WTC11 (cell line): Measurements from ENCODE around the gene OPCML. TPM values are rescaled to one million over a fixed set of nuclear protein-coding genes. Genes with fewer than 3 reads are reported as not detected.

Source experiments
- ATAC-seq: fragments of 200-7000 bp; cut with Tn5 transposase; 2 replicates; pipeline ENCODE4 v1.10.0; 2021; ENCODE audit warnings: mild to moderate bottlenecking, moderate library complexity
- CTCF ChIA-PET: fragments of 300-600 bp; sonication (Branson Sonifier 250); formaldehyde crosslinking; loops from one replicate; lab custom pipeline; 2021; ENCODE audit warnings: antibody characterized with exemption; lab: Charles Lee
- POLR2A ChIA-PET: fragments of 350-600 bp; sonication (Branson Sonifier 250); formaldehyde crosslinking; loops from one replicate; lab custom pipeline; 2021; ENCODE audit warnings: antibody characterized with exemption; lab: Charles Lee
- DNase-seq: peaks from one replicate; pipeline ENCODE4 v3.0.0; 2021; ENCODE audit warnings: low spot score
- H3K27ac Mint-ChIP-seq: 2 replicates; pipeline ENCODE4 v1.8.0; 2021; ENCODE audit warnings: mixed read lengths
- H3K27me3 Mint-ChIP-seq: 2 replicates; pipeline ENCODE4 v1.8.0; 2021; ENCODE audit warnings: low read depth, mild to moderate bottlenecking, moderate library complexity, mixed read lengths
- H3K36me3 Mint-ChIP-seq: 2 replicates; pipeline ENCODE4 v1.8.0; 2021; ENCODE audit warnings: mixed read lengths
- H3K4me1 Mint-ChIP-seq: 2 replicates; pipeline ENCODE4 v1.8.0; 2022; ENCODE audit warnings: mixed read lengths
- H3K4me3 Mint-ChIP-seq: 2 replicates; pipeline ENCODE4 v1.8.0; 2021; ENCODE audit warnings: mild to moderate bottlenecking, moderate library complexity, mixed read lengths
- H3K9me3 Mint-ChIP-seq: 2 replicates; pipeline ENCODE4 v1.8.0; 2021; ENCODE audit warnings: mixed read lengths
- ATF2 ChIP-seq: sonication (generic); formaldehyde crosslinking; IDR thresholded peaks from 2 replicates; pipeline ENCODE4 v1.8.1; 2022; ENCODE audit warnings: low read depth, missing genetic modification reagents, borderline replicate concordance
- ATF6 ChIP-seq: sonication (generic); formaldehyde crosslinking; IDR thresholded peaks from 2 replicates; pipeline ENCODE4 v1.8.1; 2023; ENCODE audit warnings: mild to moderate bottlenecking, missing genetic modification reagents
- CREB1 ChIP-seq: sonication (generic); formaldehyde crosslinking; IDR thresholded peaks from 2 replicates; pipeline ENCODE4 v1.8.0; 2023; ENCODE audit warnings: mild to moderate bottlenecking, missing genetic modification reagents
- E2F5 ChIP-seq: sonication (generic); formaldehyde crosslinking; IDR thresholded peaks from 2 replicates; pipeline ENCODE4 v1.8.1; 2022; ENCODE audit warnings: mild to moderate bottlenecking, moderate library complexity, missing genetic modification reagents
- HMGA2 ChIP-seq: fragments of 250-450 bp; sonication (Bioruptor Pico); IDR thresholded peaks from 2 replicates; pipeline ENCODE4 v1.4.0; 2021; ENCODE audit warnings: mild to moderate bottlenecking, moderate library complexity
- JAZF1 ChIP-seq: fragments of 250-450 bp; sonication (Bioruptor Pico); IDR thresholded peaks from 2 replicates; pipeline ENCODE4 v1.9.0; 2021; ENCODE audit warnings: moderate library complexity, mild to moderate bottlenecking, inconsistent platforms
- KAT7 ChIP-seq: sonication (generic); formaldehyde crosslinking; IDR thresholded peaks from 2 replicates; pipeline ENCODE4 v1.8.1; 2023; ENCODE audit warnings: missing genetic modification reagents, mild to moderate bottlenecking, borderline replicate concordance
- MAX ChIP-seq: sonication (generic); formaldehyde crosslinking; IDR thresholded peaks from 2 replicates; pipeline ENCODE4 v1.8.0; 2022; ENCODE audit warnings: mild to moderate bottlenecking, missing genetic modification reagents
- MXD4 ChIP-seq: fragments of 250-450 bp; sonication (Bioruptor Pico); IDR thresholded peaks from 2 replicates; pipeline ENCODE4 v1.8.0; 2021; ENCODE audit warnings: mild to moderate bottlenecking, moderate library complexity, borderline replicate concordance
- NR3C1 ChIP-seq: sonication (generic); formaldehyde crosslinking; conservative IDR thresholded peaks from 2 replicates; pipeline ENCODE4 v1.8.1; 2023; ENCODE audit warnings: low read depth, mild to moderate bottlenecking, missing genetic modification reagents
- SMAD3 ChIP-seq: sonication (generic); formaldehyde crosslinking; IDR thresholded peaks from 2 replicates; pipeline ENCODE4 v1.8.0; 2022; ENCODE audit warnings: missing genetic modification reagents, mild to moderate bottlenecking, borderline replicate concordance
- SOX15 ChIP-seq: fragments of 250-450 bp; sonication (Bioruptor Pico); IDR thresholded peaks from 2 replicates; pipeline ENCODE4 v1.9.0; 2021; ENCODE audit warnings: mild to moderate bottlenecking
- STAT6 ChIP-seq: sonication (generic); formaldehyde crosslinking; conservative IDR thresholded peaks from 2 replicates; pipeline ENCODE4 v1.8.1; 2023; ENCODE audit warnings: mild to moderate bottlenecking, low read depth, missing genetic modification reagents, moderate library complexity
- ZNF121 ChIP-seq: sonication (generic); formaldehyde crosslinking; IDR thresholded peaks from 2 replicates; pipeline ENCODE4 v1.8.0; 2023; ENCODE audit warnings: missing genetic modification reagents
- ZNF138 ChIP-seq: sonication (generic); formaldehyde crosslinking; conservative IDR thresholded peaks from 2 replicates; pipeline ENCODE4 v1.8.1; 2022; ENCODE audit warnings: mild to moderate bottlenecking, moderate library complexity, missing genetic modification reagents
- ZNF219 ChIP-seq: sonication (generic); formaldehyde crosslinking; IDR thresholded peaks from 2 replicates; pipeline ENCODE4 v1.8.0; 2023; ENCODE audit warnings: missing genetic modification reagents, mild to moderate bottlenecking, borderline replicate concordance
- ZNF263 ChIP-seq: sonication (generic); formaldehyde crosslinking; IDR thresholded peaks from 2 replicates; pipeline ENCODE4 v1.8.1; 2022; ENCODE audit warnings: low read depth, mild to moderate bottlenecking, moderate library complexity, missing genetic modification reagents
- ZNF317 ChIP-seq: sonication (generic); formaldehyde crosslinking; IDR thresholded peaks from 2 replicates; pipeline ENCODE4 v1.8.1; 2023; ENCODE audit warnings: low read depth, mild to moderate bottlenecking, moderate library complexity, missing genetic modification reagents, borderline replicate concordance
- ZNF423 ChIP-seq: fragments of 250-450 bp; sonication (Bioruptor Pico); IDR thresholded peaks from 2 replicates; pipeline ENCODE4 v2.1.2; 2022; ENCODE audit warnings: mild to moderate bottlenecking, moderate library complexity
- ZNF512 ChIP-seq: sonication (generic); formaldehyde crosslinking; IDR thresholded peaks from 2 replicates; pipeline ENCODE4 v1.8.1; 2022; ENCODE audit warnings: missing genetic modification reagents, borderline replicate concordance
- ZNF532 ChIP-seq: fragments of 250-450 bp; sonication (Bioruptor Pico); IDR thresholded peaks from 2 replicates; pipeline ENCODE4 v1.9.0; 2021; ENCODE audit warnings: mild to moderate bottlenecking, borderline replicate concordance
- total RNA-seq: library from RNA; stranded (reverse); gene quantifications from 3 replicates; pipeline ENCODE4 v1.2.3, GENCODE V29; 2021

The OPCML gene
- total RNA-seq, 1 experiment from 2014 or later = 1.5 TPM

GRCh38 chr11:132623511-132623910 is 908.8 kb downstream of the OPCML start (continued):
- TF ChIP-seq MXD4 (CRISPR knock-in tag) = no peak
- no peak for TF ChIP-seq ZNF263
- no peak for TF ChIP-seq ZNF121 (CRISPR knock-in tag)
- TF ChIP-seq ZNF512 = no peak
- TF ChIP-seq JAZF1 (CRISPR knock-in tag) = no peak
- TF ChIP-seq MAX (CRISPR knock-in tag) = no peak

GRCh38 chr11:132621976-132622580 is 910.2 kb downstream of the OPCML start:
- Mint-ChIP-seq H3K4me3 (no peak overlapping the region), H3K27ac (no peak overlapping the region), H3K9me3 (peaks cover 13% of the 10 kb centered on the region), H3K4me1 (0 out of 2 replicates have a peak, but pooled peaks cover 2% of the 10 kb centered on the region), H3K27me3 (no peaks in the 10 kb centered on the region)
- CTCF ChIA-PET = interaction anchor here (0.8 kb wide), 1 partner anchor 12 kb away, joined by 3 read pairs; no protein-coding TSS in a partner anchor
- no peak for TF ChIP-seq ATF2 (CRISPR knock-in tag)
- no peak for TF ChIP-seq ATF6 (CRISPR knock-in tag)
- no peak for TF ChIP-seq ZNF423 (CRISPR knock-in tag)
- no peak for TF ChIP-seq MXD4 (CRISPR knock-in tag)
- TF ChIP-seq ZNF121 (CRISPR knock-in tag) = no peak
- TF ChIP-seq E2F5 (CRISPR knock-in tag) = no peak
- no peak for TF ChIP-seq ZNF219 (CRISPR knock-in tag)
- no peak for TF ChIP-seq HMGA2 (CRISPR knock-in tag)
- no peak for TF ChIP-seq CREB1 (CRISPR knock-in tag)
- TF ChIP-seq MAX (CRISPR knock-in tag) = no peak
- no peak for TF ChIP-seq ZNF532
- no peak for TF ChIP-seq SOX15 (CRISPR knock-in tag)
- no peak for TF ChIP-seq STAT6
- no peak for TF ChIP-seq NR3C1 (CRISPR knock-in tag)
- no peak for TF ChIP-seq ZNF317 (CRISPR knock-in tag)
- TF ChIP-seq KAT7 (CRISPR knock-in tag) = no peak
- TF ChIP-seq ZNF138 (CRISPR knock-in tag) = no peak
- TF ChIP-seq SMAD3 (CRISPR knock-in tag) = no peak
- TF ChIP-seq, all 79 proteins: peak for 0
- POLR2A ChIA-PET = no interaction called here
- ATAC-seq = no peak
- DNase-seq = no peak
- H3K36me3 Mint-ChIP-seq = no peaks in the 10 kb centered on the region
